ENCODE measurements around the gene LIMS4. TPM values are rescaled to one million over a fixed set of nuclear protein-coding genes. Genes with fewer than 3 reads are reported as not detected.
"Not testable (repeated sequence)": the region's sequence is repeated elsewhere in the genome, so short reads cannot be mapped to it uniquely, and the experiment has no call there.

Gene LIMS4
- total RNA-seq, 2 experiments from 2014 or later = 0.88 to 1.1 TPM

DNA sequence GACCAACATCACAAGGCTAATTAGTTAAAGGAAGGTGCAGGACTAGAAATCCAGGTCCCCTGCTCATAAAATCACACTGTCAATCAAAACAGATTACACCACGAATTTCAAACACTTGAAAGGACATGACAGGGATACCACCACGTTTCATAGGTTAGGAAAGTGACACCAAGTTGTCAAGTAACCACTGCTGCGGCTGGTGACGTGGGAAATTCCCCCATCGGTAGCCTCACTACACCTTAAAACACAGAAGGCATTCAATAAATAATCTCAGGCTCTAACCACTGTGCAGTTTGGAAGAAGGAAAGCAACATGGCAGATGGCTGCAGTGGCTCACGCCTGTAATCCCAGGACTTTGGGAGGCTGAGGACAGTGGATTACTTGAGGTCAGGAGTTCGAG, 3.7 kb downstream of the LIMS4 start:
- H3K4me1 Mint-ChIP-seq; H3K36me3 Mint-ChIP-seq; ATAC-seq (ENCODE audit: low read depth); H3K9me3 Mint-ChIP-seq; DNase-seq; H3K4me3 Mint-ChIP-seq; H3K27me3 Mint-ChIP-seq; H3K27ac Mint-ChIP-seq; POLR2A ChIA-PET: not testable (repeated sequence)

DNA sequence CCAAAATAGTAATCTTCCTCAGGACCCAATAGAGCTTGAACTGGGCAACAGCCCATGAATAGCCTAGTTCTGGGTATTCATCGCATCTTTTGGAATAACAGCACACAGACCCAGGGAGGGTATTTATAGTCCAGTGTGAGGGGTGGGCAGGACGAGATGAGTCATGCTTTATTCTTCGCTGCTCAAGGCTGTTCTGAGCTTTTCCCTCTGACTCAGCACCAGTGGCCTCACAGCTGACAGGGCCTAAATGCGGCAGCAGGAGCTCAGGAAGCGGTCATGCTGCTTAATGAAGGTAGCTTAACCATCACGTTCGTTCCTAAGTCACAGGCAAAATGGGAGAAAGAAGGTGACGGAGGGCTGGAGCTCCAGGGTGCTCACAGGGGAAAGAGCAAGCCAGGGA, 7.3 kb downstream of the LIMS4 start:
- H3K36me3 Mint-ChIP-seq; DNase-seq; POLR2A ChIA-PET; H3K27ac Mint-ChIP-seq; H3K4me3 Mint-ChIP-seq; ATAC-seq (ENCODE audit: low read depth); H3K27me3 Mint-ChIP-seq; H3K9me3 Mint-ChIP-seq; H3K4me1 Mint-ChIP-seq: not testable (repeated sequence)

- H3K9me3 Mint-ChIP-seq; ATAC-seq (ENCODE audit: low read depth); DNase-seq; H3K27ac Mint-ChIP-seq; POLR2A ChIA-PET; H3K4me3 Mint-ChIP-seq; H3K36me3 Mint-ChIP-seq; H3K4me1 Mint-ChIP-seq; H3K27me3 Mint-ChIP-seq: not testable (repeated sequence)
Measured at GRCh38 chr2:110462458-110462857, 10.2 kb downstream of the LIMS4 start.

DNA sequence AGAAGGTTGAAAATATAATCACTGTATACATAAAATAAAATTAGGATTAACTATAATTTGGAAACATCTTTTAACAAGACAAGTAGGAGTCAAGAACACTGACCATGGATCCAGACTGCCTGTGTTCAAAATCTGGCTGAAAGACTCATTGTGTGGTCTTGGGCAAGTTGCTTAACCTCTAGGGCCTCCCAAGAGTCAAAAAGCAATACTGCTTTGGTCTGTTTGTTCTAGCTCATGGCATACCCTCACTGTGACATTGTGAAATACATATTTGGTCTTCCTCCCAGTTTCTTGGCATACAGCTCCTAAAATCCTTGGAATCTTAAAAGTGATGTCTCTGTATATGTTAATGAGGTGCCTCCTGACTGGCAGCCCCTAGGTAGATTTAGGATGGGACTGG, 12.3 kb downstream of the LIMS4 start:
- H3K27me3 Mint-ChIP-seq; H3K4me1 Mint-ChIP-seq; POLR2A ChIA-PET; DNase-seq; H3K4me3 Mint-ChIP-seq; H3K9me3 Mint-ChIP-seq; ATAC-seq (ENCODE audit: low read depth); H3K36me3 Mint-ChIP-seq; H3K27ac Mint-ChIP-seq: not testable (repeated sequence)

DNA sequence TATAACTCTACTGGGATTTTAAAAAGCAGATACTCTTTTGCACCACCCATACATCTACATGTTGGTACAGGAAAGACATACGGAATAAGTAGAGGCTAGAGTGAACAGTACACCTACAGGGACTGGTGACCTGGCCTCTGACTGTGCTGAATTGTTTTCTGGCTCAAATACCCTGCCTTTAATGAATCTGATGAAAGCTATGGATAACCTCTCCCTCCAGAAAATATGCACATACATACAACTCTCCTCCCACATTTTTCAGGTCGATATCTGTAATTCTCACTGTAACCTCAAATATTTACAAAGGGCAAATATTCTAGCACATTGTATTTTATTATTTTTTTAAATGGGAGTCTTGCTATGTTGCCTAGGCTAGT, 15.4 kb downstream of the LIMS4 start:
- H3K36me3 Mint-ChIP-seq; H3K27me3 Mint-ChIP-seq; H3K27ac Mint-ChIP-seq; POLR2A ChIA-PET; DNase-seq; H3K4me1 Mint-ChIP-seq; H3K9me3 Mint-ChIP-seq; ATAC-seq (ENCODE audit: low read depth); H3K4me3 Mint-ChIP-seq: not testable (repeated sequence)

DNA sequence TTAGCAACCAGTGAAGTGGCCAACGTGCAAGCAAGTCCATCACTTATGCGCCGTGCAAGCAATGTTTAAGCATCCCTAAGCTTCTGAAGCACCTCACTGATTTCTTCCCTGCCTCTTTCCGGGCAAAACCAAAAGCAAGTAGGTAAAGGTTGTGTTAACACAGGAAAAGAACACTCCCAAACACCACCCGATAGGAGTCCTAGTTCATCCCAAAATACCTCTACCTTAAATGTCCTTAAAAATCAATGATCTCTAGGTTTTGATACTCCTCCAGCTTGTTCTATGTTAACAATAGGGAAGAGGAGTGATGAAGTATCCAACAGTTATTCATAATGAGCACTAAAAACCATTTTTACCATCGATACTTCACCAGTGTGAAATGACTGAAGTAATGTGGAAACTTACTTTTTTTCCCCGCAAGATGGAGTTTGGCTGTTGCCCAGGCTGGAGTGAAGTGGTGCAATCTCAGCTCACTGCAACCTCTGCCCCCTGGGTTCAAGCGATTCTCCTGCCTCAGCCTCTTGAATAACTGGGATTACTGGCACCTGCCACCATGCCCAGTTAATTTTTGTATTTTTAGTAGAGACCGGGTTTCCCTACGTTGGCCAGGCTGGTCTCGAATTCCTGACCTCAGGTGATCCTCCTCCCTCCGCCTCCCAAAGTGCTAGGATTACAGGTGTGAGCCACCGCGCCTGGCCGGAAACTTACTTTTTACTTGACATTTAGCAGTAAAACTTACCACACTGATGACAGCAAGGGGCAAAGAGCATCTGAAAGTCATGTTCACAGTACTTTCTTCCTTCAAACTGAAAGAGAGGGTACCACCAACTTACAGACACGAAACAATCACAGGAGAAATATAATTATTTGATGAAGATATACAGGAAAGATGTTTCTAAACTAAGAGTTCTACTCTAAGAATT, 16.1 kb downstream of the LIMS4 start:
- DNase-seq; POLR2A ChIA-PET; H3K4me1 Mint-ChIP-seq; H3K27ac Mint-ChIP-seq; ATAC-seq (ENCODE audit: low read depth); H3K27me3 Mint-ChIP-seq; H3K36me3 Mint-ChIP-seq; H3K9me3 Mint-ChIP-seq; H3K4me3 Mint-ChIP-seq: not testable (repeated sequence)

DNA sequence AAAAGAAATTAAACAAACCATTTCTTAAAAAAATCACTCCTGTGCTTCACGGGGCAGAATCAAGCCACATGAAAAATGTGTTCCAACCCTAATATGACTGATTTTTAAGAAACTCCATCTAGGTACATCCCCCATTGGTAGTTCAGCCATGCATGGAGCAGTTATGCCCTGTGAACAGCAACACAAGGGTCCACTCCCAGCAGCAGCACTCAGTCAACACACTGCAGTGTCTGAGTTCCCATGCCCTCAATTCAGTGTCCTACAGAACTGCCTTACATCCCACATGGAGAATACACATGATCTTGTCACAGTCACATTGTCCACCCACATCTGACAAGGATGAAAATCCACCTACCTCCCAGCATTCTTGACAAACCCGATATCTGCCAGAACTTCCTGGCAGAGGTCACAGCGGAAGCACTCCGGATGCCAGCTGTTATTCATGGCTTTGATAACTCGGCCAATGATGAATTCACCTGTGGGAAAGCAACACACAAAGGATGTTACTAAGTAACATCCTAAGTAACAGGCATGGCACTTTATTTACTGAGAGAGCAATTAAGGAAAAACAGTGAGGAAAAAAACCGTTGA, 17.4 kb downstream of the LIMS4 start:
- H3K27ac Mint-ChIP-seq; H3K36me3 Mint-ChIP-seq; H3K27me3 Mint-ChIP-seq; POLR2A ChIA-PET; H3K4me3 Mint-ChIP-seq; ATAC-seq (ENCODE audit: low read depth); H3K9me3 Mint-ChIP-seq; DNase-seq; H3K4me1 Mint-ChIP-seq: not testable (repeated sequence)

GRCh38 chr2:110450951-110451350, 21.7 kb downstream of the LIMS4 start:
- H3K9me3 Mint-ChIP-seq; H3K27me3 Mint-ChIP-seq; DNase-seq; H3K36me3 Mint-ChIP-seq; H3K4me3 Mint-ChIP-seq; POLR2A ChIA-PET; ATAC-seq (ENCODE audit: low read depth); H3K4me1 Mint-ChIP-seq; H3K27ac Mint-ChIP-seq: not testable (repeated sequence)

DNA sequence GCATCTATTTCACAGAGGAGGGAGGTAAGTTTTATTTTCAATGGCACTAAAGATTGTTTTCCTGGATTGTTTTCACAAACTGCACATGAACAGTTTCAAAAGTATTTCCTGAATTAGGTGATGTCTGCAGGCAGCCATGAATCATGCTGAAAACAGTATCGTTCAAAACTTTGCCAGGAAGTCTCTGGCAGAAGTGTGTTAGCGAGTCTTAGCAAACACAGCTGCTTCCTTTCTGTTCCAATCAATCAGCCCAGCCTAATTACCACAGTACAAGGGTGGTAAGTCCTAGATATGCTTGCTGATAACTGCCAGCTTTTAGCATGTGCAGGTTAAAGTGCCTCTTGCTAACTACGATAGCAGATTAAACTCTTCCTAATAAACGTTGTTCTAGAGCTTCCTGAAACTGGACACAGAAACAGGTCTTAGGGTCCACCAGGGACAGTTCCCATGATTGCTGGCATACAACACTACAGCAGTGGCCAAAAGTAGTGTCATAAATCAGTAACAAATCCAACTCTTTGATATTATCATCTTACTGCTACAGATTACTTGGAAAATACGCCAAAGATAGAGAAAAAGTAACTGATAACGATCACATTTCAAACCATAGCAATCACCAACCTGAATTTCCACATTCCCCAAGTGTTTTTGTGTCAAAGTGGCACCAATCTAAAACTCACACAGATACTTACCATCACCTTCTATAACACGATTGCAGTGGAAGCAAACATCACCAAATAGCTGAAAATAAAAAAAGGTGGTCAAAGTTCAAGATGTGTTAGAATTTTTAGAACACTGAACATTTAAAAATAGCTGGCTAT, 23.3 kb downstream of the LIMS4 start:
- H3K4me1 Mint-ChIP-seq, H3K4me3 Mint-ChIP-seq, DNase-seq, H3K27me3 Mint-ChIP-seq, H3K36me3 Mint-ChIP-seq, POLR2A ChIA-PET, H3K9me3 Mint-ChIP-seq, H3K27ac Mint-ChIP-seq: not testable (repeated sequence)
- peak; percentile 45 for ATAC-seq (ENCODE audit: low read depth)

DNA sequence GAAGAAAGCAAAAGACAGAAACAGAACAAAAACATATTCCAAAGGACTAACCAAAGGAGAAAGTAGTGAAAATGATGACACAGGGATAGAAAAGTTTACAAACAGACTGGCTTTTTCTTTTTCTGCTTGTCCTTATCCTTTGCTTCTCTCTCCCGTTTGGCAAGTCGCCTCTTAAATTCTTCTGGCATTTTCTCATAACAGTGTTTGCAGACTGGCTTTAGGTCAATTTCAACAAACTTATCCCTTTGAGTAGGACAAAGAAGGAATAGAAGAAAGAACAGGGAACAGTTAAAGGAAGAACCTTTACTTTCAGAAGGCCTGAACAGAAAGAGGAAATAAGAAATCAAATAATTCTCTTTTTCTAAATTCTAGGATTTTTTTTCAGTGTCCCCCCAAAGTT, 26.0 kb downstream of the LIMS4 start:
- H3K4me3 Mint-ChIP-seq; POLR2A ChIA-PET; H3K27me3 Mint-ChIP-seq; H3K4me1 Mint-ChIP-seq; ATAC-seq (ENCODE audit: low read depth); H3K9me3 Mint-ChIP-seq; H3K36me3 Mint-ChIP-seq; H3K27ac Mint-ChIP-seq; DNase-seq: not testable (repeated sequence)

DNA sequence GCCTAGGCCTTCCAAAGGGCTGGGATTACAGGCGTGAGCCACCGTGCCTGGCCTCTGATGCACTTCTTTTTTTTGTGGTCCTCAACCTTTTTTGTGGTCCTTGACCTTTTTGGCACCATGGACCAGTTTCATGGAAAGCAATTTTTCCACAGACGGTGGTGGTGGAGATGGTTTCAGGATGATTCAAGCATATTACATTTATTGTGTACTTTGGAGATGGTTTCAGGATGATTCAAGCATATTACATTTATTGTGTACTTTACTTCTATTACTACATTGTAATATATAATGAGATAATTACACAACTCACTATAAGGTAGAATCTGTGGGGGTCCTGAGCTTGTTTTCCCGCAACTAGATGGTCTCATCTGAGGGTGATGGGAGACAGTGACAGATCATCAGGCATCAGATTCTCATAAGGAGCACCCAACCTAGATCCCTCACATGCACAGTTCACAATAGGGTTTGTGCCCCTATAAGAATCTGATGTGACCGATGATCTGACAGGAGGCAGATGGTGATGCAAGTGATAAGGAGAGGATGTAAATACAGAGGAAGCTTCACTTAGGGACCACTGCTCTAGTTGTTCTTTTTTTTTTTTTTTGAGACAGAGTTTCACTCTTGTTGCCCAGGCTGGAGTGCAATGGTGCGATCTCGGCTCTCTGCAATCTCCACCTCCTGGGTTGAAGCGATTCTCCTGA, 29.2 kb downstream of the LIMS4 start:
- DNase-seq; H3K27ac Mint-ChIP-seq; H3K36me3 Mint-ChIP-seq; ATAC-seq (ENCODE audit: low read depth); H3K9me3 Mint-ChIP-seq; H3K4me1 Mint-ChIP-seq; POLR2A ChIA-PET; H3K4me3 Mint-ChIP-seq; H3K27me3 Mint-ChIP-seq: not testable (repeated sequence)

GRCh38 chr2:110441905-110442304, 30.7 kb downstream of the LIMS4 start:
- H3K36me3 Mint-ChIP-seq; H3K4me1 Mint-ChIP-seq; H3K9me3 Mint-ChIP-seq; DNase-seq; POLR2A ChIA-PET; H3K27me3 Mint-ChIP-seq; H3K4me3 Mint-ChIP-seq; ATAC-seq (ENCODE audit: low read depth); H3K27ac Mint-ChIP-seq: not testable (repeated sequence)

- H3K9me3 Mint-ChIP-seq; H3K27ac Mint-ChIP-seq; H3K27me3 Mint-ChIP-seq; POLR2A ChIA-PET; DNase-seq; H3K4me1 Mint-ChIP-seq; H3K36me3 Mint-ChIP-seq; ATAC-seq (ENCODE audit: low read depth); H3K4me3 Mint-ChIP-seq: not testable (repeated sequence)
Measured at GRCh38 chr2:110434565-110434964, 38.1 kb downstream of the LIMS4 start.
